Pancreas (tissue), 10 donors: ENCODE measurements around the gene SVBP. TPM values are rescaled to one million over a fixed set of nuclear protein-coding genes. Genes with fewer than 3 reads are reported as not detected.
A peak's percentile ranks its signal among the peaks of the same experiment; 100 is the strongest.

Experiments used
- ATAC-seq, 4 donors: fragments of 200-7000 bp; cut with Tn5 transposase; one replicate each; pipeline versions ENCODE4 v1.8.0 to v1.9.1; 2020; ENCODE audit warnings: mild to moderate bottlenecking in 4 of 4, moderate library complexity in 4 of 4
- DNase-seq, 6 donors: peaks; one replicate each; pipeline ENCODE4 v3.0.0-alpha.2; 2020
- FAIRE-seq: peaks from 2 replicates; lab custom pipeline; 2012; peaks lifted over from hg19 to GRCh38; lab: Jason Lieb, UNC
- H3K27ac ChIP-seq, 4 donors: fragments of 200-600 bp; sonication (generic); 1 replicate in 3 of 4; 2 replicates in 1 of 4; pipeline versions ENCODE4 v1.5.0 to v1.8.0; 2020
- H3K27me3 ChIP-seq, 4 donors: fragments of 200-600 bp; one replicate each; pipeline ENCODE4 v1.8.0; 2021
- H3K36me3 ChIP-seq, 3 donors: fragments of 200-600 bp; sonication (generic) in 1 of 3; one replicate each; pipeline versions ENCODE4 v1.5.0 to v1.8.0; 2020 to 2021
- H3K4me1 ChIP-seq, 3 donors: fragments of 200-600 bp; one replicate each; pipeline ENCODE4 v1.8.0; 2021
- H3K4me3 ChIP-seq, 4 donors: fragments of 200-600 bp; sonication (generic) in 2 of 4; one replicate each; pipeline versions ENCODE4 v1.5.0 to v1.8.0; 2020 to 2021
- H3K9me3 ChIP-seq, 4 donors: fragments of 200-600 bp; one replicate each; pipeline ENCODE4 v1.8.0; 2021
- CTCF ChIP-seq, 4 donors: fragments of 200-600 bp; sonication (generic) in 3 of 4; IDR thresholded peaks; one replicate each; pipeline versions ENCODE4 v1.5.0 to v1.8.0; 2021; ENCODE audit warnings: antibody characterized with exemption in 4 of 4
- WGBS, 2 donors: extraction: QIAGEN DNeasy Blood & Tissue Kit; methylation state at CpG; one replicate each; pipeline ENCODE4 v1.1.7; 2013; 5-methylcytosine and 5-hydroxymethylcytosine counted together
- intact Hi-C, 3 donors: fragments of 100-400 bp; cut with DNase I; formaldehyde crosslinking; loops; one replicate each; pipeline versions ENCODE4 v1.11.1 to v1.14.2; 2022
- polyA plus RNA-seq, 2 donors: library from polyadenylated mRNA; stranded (reverse); fragments of 200-250 nt; gene quantifications; one replicate each; pipeline ENCODE4 v1.2.3, GENCODE V29; 2013
- total RNA-seq, 6 donors: library from RNA; stranded (reverse); fragmentation: NEBNext Ultra II Directional in 4 of 6; extraction: Animal tissue kit (Norgen Biotek cat#: 25700) in 4 of 6; gene quantifications; one replicate each; pipeline versions ENCODE4 v1.2.1 to v1.2.4, GENCODE V29; 2021 to 2023
- donor health status: healthy with polysubstance abuse.
- donor health status: DM: no; HTN: no; CAD: no; lungs with moderate emphysema.
- donor health status: DM: no; HTN: no; CAD: no.
- donor health status: control.
- donor health status: control.
- donor health status: Bipolar disorder and iron deficiency.
- donor health status: DM: yes; HTN: yes; CAD: no.
- donor health status: DM: no; HTN: no; CAD: no.
- donor health status: DM: no; HTN: no; CAD: no.
- donor health status: DM: yes; HTN: yes; CAD: no.

Gene SVBP
- total and polyA plus RNA-seq, 8 donors, result 3.2 to 25.5 (median 6.9) TPM

GRCh38 chr1:42853116-42853884 is 36.1 kb upstream of the SVBP start:
- DNase-seq, result no peak
- FAIRE-seq, result no peak
- Histone ChIP-seq H3K36me3 (peaks cover 0 to 6% (median 0%) of the 10 kb centered on the region in 3 donors), H3K4me1 (no peaks in the 10 kb centered on the region), H3K27ac (no peak overlapping the region), H3K4me3 (no peak overlapping the region), H3K9me3 (no peaks in the 10 kb centered on the region), H3K27me3 (no peaks in the 10 kb centered on the region)
- intact Hi-C loops, result no loop called here
- no peak for TF ChIP-seq CTCF (IDR thresholded peaks at IDR 0.05)
- WGBS, 2 donors, result 55 to 58% methylated on average over 6 of the region's 6 CpGs
- ATAC-seq, result peak in 1 of 4 donors; percentile 32

- no peak for FAIRE-seq
- no peak for DNase-seq
- WGBS, 2 donors, result 46 to 48% methylated on average over 2 of the region's 2 CpGs
- H3K27me3 ChIP-seq, result no peaks in the 10 kb centered on the region
- H3K36me3 ChIP-seq, result peaks cover 0 to 6% (median 0%) of the 10 kb centered on the region in 3 donors
- no peak for ATAC-seq
- intact Hi-C loops, result no loop called here
- no peaks in the 10 kb centered on the region for H3K9me3 ChIP-seq
- no peak overlapping the region for H3K27ac ChIP-seq
- no peak for TF ChIP-seq CTCF (IDR thresholded peaks at IDR 0.05)
- no peak overlapping the region for H3K4me3 ChIP-seq
- peaks cover 0 to 4% (median 3%) of the 10 kb centered on the region in 3 donors for H3K4me1 ChIP-seq
These were observed 35.4 kb upstream of the SVBP start for GRCh38 chr1:42852608-42852980.

DNA sequence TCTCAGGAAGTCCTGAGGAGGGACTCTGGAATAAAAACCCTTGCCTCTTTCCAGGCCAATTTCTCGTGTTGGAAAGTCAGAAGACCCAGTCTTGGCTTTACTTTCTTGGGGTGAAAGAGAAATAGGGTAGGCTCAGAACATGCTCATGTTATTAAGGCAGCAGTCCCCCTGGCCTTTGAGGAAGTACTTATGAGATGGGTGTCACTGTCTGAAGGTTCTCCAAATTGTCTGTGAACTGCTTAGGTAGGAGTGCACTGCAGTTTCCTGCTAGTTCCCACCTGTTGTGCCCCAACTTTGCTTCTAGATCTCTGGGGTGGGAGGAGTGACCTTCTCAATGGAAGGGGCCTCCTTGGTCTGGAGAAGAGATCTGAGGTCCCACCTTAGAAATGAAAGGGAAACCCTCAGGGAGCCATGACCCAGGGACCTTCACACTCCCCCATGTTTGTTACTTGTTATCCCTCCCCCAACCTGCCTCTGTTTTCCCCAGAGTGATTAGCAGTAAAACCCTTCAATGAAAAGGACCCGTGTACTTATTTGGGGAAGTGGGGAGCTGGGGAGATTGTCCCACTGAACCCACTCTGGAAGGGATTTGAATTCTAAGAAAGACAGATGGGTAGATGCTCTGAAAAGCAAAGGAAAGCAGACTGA is 34.9 kb upstream of the SVBP start:
- ATAC-seq, result no peak
- peaks cover 0 to 6% (median 0%) of the 10 kb centered on the region in 3 donors for H3K36me3 ChIP-seq
- WGBS, 2 donors, result 90 to 95% methylated on average over 2 of the region's 2 CpGs

DNA sequence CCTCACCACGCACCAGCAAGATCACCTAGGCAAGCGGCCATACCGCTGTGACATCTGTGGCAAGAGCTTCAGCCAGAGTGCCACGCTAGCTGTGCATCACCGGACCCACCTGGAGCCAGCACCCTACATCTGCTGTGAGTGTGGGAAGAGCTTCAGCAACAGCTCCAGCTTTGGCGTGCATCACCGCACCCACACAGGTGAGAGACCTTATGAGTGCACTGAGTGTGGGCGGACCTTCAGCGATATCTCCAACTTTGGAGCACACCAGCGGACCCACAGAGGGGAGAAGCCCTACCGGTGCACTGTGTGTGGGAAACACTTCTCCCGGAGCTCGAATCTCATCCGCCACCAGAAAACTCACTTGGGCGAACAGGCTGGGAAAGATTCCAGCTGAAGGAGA is 34.2 kb upstream of the SVBP start:
- no peak overlapping the region for H3K27ac ChIP-seq
- no peak for FAIRE-seq
- 97 to 98% methylated on average over 15 of the region's 15 CpGs for WGBS, 2 donors
- intact Hi-C loops, result no loop called here
- peaks cover 0 to 6% (median 0%) of the 10 kb centered on the region in 3 donors for H3K36me3 ChIP-seq
- H3K9me3 ChIP-seq, result no peaks in the 10 kb centered on the region
- ATAC-seq, result no peak
- H3K4me3 ChIP-seq, result no peak overlapping the region
- TF ChIP-seq CTCF (IDR thresholded peaks at IDR 0.05), result no peak
- DNase-seq, result no peak
- no peaks in the 10 kb centered on the region for H3K27me3 ChIP-seq
- H3K4me1 ChIP-seq, result peaks cover 0 to 10% (median 8%) of the 10 kb centered on the region in 3 donors

More for the DNA sequence above, 34.9 kb upstream of the SVBP start:
- no peak for FAIRE-seq
- Histone ChIP-seq H3K27ac (no peak overlapping the region), H3K27me3 (no peaks in the 10 kb centered on the region), H3K9me3 (no peaks in the 10 kb centered on the region), H3K4me3 (no peak overlapping the region), H3K4me1 (peaks cover 0 to 10% (median 8%) of the 10 kb centered on the region in 3 donors)
- TF ChIP-seq CTCF (IDR thresholded peaks at IDR 0.05), result no peak
- intact Hi-C loops, result no loop called here
- no peak for DNase-seq
